A172 (cell line): ENCODE results near the gene REL. TPM values are rescaled to one million over a fixed set of nuclear protein-coding genes. Genes with fewer than 3 reads are reported as not detected.
A peak's percentile ranks its signal among the peaks of the same experiment; 100 is the strongest.
"Not testable (repeated sequence)": the region's sequence is repeated elsewhere in the genome, so short reads cannot be mapped to it uniquely, and the experiment has no call there.

Experiments
- DNase-seq: peaks from one replicate; pipeline ENCODE4 v3.0.0-alpha.2; 2015; ENCODE audit warnings: low spot score
- total RNA-seq: library from RNA; depleted of rRNA; stranded (reverse); fragments of >200 nt; shearing (Covaris generic); gene quantifications from 2 replicates; pipeline ENCODE4 v1.2.3, GENCODE V29; 2014

The REL gene
- total RNA-seq, 1 experiment from 2014 or later: 8.6 TPM

DNA sequence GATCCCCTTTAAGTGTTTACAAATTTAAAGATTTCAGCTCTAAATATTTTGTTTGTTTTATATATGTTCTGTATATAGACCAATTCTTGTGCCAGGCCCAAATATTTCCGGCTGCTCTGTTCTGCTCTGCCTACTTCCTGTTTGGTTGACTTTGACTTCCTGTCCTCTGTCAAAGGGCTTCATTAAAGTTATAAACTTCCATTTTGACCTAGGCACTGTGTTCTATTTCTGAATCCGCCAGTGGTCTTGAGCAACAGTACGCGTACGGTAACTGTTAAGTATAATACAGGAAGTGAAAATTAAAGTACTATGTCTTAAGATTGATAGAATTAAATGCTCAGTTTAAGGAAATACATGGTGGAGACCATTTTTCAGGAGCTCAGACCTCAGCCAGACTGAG lies 13.5 kb upstream of the REL start:
- no peak for DNase-seq

DNA sequence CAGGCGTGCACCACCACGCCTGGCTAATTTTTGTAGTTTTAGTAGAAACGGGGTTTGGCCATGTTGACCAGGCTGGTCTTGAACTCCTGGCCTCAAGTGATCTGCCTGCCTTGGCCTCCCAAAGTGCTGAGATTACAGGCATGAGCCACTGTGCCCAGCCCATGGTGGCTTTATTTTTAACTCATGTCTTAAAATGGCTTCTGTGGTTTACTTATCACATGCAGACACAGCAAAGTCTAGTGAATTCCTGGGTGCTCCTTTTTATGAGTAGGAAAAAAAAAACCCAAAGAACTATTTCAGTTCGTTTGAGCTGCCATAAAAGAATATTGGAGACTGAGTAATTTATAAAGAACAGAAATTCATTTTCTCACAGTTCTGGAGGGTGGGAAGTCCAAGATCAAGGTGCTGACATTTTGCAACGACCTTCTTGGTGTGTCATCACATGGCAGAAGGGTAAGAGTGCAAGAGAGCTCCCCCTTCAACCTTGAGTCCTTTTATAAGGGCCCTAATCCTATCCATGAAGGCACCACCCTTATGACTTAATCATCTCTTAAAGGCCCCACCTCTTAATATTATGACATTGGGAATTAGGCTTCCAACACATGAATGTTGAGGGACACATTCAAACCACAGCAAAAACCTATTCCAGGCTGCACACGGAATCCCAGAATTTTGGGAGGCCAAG lies 12.6 kb upstream of the REL start:
- no peak for DNase-seq

DNA sequence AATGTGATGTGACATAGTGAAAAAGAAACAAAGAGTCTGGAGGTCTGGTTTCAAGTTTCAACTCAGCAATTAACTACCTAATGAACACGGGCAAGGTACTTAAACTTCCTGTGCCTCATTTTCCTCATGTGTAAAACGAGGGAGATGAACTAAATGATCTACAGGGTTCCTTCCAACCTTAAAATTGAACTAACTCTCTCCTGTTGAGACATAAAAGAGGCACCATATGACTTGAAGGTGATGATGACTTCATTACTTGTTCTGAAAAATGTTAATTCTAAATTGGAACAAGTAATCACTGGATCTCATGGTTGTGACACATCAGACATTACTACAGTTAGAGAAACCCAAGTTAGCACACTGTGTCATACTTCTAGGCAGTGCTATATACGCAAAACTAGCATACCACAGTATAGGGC lies 8.9 kb upstream of the REL start:
- DNase-seq: no peak

DNA sequence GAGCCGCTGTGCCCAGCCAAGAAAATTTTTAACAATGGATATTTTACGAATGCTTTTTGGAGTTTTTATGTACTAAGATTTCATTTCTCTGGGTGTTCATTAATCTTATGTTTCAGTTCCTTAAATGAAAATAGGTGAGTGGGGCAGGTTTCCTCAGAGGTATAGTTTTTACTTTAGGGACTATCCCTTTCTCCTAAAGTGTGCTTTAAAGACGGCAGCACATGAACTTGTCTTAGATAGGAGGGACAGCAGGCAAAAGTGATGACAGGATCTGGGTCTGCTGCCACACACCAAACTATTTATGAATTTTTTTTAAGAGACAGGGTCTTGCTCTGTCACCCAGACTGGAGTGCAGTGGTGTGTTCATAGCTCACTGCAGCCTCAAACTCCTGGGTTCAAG lies 8.0 kb upstream of the REL start:
- no peak for DNase-seq

DNA sequence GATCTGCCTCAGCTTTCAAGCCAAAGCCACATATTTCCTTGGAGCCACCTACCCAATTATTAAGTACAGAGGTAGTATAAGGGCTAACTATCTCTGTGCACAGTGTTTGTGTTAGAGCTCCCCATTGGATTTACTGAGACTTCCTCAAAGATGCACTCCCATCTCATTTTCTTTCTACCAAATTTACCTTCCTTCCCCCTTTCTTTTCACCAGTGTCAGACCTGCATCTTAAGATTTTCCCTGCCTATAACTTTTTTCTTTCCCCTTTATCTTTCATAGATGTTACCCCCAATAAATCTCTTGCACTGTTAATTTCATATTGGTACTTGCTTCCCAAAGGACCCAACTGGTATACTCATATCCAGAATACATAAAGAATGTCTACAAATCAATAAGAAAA lies 5.9 kb upstream of the REL start:
- DNase-seq: no peak

DNA sequence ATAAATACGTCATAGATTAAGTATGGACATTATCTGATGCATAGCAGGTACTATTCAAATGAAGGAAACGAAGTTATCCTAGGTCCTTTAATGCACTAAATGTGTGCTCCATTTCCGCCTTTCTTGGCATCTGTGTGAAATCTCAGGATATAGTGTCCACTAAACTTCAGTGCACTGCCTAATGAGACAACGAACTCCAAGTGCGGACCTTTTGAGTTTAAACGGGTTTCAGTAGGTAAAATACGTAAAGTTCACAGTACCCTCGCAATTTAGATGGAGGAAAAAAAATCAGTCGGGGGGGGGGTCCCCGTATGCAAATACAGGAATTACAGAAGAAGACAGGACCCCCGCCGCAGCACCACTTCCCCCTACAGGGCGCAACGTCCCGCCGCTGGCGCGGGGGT lies 729 bp upstream of the REL start:
- DNase-seq: no peak

DNA sequence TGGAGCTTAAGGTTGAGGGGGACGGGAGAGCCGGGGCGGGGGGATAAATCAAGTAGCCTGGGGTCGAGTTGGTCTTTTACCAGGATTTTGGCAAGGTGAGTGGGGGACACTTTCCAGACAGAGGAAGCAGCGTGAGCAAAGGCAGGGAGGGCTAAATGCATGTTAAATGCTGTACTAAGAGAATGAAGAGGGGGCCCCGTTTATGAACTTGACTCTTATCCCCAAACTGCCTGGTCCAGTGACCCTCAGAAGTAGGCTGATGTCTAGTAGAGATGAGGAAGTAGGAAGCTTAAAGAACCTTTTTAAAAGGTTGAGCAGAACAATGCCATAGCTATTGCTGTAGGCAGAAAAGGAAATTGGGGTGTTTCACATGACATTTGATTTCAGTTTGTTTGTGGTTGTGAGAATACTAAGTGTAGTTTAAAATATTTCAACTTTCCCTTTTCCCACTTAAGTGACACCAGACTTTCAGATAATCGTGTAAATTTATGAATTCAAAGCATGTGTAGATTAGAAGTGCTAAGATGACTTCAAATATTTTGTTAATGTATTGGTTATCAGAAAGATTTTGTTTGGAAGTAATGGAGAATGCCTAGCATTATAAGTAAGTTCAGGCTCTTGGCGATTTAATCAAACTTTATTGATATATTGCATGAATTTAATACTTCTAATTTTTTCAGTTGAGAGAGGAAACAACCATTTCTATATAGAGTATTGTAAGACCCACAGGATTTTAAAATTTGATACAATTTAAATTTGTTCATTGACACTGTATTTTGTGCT lies 1.8 kb downstream of the REL start:
- DNase-seq: peak; percentile 23

DNA sequence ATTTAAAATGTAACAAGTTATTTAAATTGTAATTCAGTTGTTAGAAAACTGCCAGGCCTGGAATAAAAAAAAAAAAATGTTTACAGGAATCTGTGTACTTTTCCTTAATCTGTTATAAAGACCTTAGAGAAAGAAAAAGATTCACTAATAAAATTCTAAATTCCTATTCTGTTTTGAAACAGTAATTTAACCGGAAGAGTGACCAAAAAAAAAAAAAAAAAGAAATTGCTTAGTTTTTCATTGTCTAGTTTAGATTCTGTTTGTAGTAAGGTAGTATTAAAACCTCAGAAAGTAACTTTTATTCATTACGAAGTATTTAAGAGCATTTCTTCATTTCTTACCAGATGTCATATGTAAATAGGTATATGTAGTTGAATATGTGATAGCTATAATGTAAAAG lies 2.5 kb downstream of the REL start:
- DNase-seq: no peak

DNA sequence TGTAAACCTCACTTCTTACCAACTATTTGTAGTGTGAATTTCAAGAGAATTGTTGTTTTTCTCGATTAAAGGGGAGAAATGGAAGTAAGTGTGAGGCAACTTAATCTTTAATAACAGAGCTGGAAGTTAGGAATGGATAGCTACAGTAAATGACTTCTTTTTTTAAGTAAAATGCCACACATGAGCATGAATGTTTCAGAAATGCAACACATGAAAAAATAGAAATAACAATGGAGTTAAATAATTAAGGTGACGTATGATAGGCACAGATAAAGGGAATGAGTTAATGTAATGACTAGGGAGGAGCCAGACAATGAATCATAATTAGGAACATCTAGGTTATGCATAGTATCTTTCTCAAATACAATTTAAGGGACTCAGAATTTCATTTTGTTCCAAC lies 3.4 kb downstream of the REL start:
- DNase-seq: peak; percentile 37

DNA sequence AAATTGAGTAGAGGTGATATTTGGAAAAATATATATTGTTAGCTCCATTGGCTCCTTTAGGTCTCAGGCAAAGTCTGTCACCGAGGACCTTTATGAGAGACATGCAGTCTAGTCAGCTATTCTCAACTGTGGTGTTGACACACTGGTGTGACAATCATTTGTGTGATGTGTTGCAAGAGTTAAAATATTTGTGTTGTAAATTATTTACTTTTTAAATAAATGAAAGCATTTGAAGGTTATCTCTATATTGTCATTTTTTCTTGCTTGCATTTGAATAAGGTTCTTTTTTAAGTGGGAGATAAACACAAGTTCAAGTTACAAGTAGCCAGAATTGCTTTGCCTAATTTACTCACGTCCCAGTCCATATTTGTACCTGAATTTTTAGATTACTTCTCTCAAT lies 4.3 kb downstream of the REL start:
- no peak for DNase-seq

DNA sequence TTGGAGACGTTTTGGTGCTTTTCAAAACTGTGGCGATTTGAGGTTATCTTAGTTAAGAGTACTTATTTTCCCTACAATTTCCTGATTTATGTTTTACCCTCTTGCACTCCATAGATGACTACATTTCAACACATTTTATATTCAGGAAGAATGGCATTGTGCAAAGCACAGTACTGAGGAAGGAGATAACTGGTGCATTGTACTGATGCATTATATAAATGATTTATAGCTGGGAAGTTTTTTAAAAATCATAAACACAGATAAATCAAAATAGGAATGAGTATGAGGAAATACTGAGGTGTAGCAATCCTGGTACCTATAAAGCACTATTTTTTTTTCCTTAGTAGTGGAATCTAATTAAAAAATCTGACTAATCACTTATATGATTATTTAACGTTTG lies 5.6 kb downstream of the REL start:
- DNase-seq: no peak

DNA sequence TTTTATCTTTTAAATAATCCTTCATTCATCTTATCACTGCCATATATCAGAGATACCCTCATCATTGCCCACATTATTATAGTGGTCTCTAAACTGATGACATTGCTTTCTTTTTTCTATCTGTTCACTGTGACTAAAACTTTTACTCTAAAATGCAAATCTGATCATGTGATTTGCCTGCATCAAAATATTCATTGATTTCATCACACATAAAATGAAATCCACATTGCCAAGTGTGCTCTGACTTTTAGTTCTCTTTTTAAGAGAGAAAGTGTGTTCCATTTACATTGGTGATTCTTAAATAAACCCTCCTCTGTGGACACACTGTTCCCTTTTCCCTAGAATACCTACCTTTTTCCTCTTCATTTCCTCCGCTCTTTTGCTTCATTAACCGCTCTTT lies 7.5 kb downstream of the REL start:
- no peak for DNase-seq

DNA sequence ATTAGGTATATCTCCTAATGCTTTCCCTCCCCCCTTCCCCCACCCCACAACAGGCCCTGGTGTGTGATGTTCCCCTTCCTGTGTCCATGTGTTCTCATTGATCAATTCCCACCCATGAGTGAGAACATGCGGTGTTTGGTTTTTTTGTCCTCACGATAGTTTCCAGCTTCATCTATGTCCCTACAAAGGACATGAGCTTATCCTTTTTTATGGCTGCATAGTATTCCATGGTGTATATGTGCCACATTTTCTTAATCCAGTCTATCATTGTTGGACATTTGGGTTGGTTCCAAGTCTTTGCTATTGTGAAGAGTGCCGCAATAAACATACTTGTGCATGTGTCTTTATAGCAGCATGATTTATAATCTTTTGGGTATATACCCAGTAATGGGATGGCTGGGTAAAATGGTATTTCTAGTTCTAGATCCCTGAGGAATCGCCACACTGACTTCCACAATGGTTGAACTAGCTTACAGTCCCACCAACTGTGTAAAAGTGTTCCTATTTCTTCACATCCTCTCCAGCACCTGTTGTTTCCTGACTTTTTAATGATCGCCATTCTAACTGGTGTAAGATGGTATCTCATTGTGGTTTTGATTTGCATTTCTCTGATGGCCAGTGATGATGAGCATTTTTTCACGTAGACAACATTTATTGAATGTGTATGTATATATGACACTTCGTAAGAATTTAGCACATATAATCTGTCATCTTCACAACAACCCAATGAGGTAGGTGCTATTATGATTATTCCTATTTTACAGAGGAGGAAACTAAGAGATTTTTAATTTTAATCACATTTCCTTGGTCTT lies 8.4 kb downstream of the REL start:
- not testable (repeated sequence) for DNase-seq

DNA sequence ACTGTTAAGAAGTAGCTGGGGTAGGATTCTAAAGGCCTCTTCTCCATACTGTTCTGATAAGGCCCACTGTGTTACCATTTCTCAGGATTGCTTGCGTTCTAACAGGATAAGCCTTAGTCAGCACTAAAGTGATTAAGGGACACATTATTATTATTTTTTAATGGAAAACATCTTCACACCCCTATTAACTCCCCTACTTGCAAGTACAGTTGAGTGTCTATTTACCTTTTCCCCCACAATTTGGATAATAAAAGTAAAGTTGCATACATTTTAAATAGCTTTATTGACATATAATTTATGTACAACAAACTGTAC lies 9.0 kb downstream of the REL start:
- DNase-seq: no peak

DNA sequence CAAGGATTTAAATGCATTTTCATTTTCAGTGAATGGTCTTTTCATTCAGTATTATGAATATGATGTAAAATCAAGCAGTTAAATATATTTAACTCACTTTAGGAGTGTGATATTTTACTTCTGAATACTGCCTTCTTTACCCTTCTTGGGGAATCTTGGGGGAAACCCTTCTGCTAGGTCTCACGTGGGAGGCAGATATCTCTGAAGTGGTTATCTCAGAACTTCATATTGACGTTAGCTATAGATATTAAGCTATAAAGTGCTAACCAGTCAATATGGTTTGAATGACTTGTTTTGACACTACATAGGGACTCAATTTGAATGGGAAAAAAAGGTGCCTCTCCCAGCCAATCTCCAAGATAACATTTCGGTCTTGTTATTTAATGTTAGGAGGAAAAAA lies 9.8 kb downstream of the REL start:
- DNase-seq: no peak

DNA sequence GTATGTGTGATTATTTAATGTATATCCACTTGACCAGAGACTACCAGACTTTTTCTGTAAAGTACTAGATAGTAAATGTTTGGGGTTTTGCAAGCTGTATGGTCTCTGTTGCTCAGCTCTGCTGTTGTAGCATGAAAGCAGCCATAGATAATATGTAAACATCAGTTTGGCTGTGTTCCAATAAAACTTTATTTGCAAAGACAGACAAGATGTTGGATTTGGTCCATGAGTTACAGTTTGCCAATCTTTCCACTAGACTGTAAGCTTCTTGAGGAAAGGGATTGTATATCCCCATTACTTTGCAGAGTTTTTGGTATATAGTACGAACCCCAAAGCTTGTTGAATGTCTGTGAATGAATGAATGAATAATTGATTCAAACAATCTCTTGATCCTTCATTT lies 17.2 kb downstream of the REL start:
- no peak for DNase-seq

DNA sequence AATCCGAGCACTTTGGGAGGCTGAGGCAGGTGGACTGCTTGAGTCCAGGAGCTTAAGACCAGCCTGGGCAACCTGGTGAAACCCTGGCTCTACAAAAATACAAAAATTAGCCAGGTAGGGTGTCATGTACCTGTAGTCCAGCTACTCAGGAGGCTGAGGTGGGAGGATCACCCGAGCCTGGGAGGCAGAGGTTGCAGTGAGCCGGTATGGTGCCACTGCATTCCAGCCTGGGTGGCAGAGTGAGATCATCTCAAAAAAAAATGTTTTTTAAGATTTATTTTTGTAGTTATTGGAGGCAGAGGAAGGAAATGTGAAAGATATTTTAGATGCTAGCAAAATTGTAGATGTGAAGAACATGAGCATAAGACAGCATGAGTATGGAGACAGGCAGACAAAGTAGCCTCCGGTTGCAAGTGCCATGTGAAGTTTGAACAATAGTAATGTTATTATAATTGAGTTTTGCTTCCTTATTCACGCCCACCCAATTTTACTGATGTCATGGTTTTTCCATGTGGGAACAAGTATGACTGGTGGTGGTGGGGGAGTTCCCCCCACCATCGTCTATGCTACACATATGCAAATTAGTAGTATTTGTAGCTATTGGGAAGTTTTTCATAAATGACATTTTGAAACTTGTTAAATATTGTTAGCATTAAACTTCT lies 18.0 kb downstream of the REL start:
- DNase-seq: no peak

DNA sequence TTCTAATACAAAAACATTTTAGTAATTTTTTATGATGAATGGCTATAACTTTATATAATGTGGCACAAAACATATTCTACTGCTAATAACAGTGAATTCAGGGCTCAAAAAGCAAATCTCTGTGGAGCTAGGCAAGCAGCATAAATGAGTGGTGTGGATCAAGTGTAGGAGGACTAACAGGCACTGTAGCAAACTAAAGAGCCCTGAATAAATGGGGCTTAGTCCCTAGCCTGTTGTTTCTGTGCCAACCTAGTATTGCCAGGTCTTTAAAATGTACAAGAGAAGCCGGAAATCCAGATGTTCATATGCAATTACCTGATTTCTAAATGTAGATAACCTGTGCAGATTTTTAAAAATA lies 18.5 kb downstream of the REL start:
- DNase-seq: no peak

DNA sequence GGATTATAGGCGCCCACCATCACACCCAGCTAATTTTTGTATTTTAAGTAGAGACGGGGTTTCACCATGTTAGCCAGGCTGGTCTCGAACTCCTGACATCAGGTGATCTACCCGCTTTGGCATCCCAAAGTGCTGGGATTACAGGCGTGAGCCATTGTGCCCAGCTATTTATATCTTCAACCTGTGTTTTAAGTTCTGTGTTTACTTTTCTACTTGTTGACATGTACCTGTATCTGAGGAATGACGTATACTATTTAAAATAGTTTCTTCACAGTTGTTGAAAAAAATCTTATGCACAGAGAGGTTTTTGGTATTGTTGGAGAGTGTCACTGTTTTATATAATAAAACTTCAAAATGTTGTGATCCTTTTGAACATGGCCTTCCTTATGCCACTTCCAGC lies 19.9 kb downstream of the REL start:
- DNase-seq: not testable (repeated sequence)

DNA sequence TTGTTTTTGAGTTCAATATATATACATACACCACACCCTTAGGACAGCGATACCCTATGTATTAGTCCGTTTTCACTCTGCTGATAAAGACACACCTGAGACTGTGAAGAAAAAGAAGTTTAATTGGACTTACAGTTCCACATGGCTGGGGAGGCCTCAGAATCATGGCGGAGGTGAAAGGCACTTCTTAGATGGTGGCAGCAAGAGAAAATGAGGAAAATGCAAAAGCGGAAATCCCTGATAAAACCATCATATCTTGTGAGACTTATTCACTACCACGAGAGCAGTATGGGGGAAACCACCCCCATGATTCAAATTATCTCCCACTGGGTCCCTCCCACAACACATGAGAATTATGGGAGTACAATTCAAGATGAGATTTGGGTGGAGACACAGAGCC lies 24.5 kb downstream of the REL start:
- not testable (repeated sequence) for DNase-seq

DNA sequence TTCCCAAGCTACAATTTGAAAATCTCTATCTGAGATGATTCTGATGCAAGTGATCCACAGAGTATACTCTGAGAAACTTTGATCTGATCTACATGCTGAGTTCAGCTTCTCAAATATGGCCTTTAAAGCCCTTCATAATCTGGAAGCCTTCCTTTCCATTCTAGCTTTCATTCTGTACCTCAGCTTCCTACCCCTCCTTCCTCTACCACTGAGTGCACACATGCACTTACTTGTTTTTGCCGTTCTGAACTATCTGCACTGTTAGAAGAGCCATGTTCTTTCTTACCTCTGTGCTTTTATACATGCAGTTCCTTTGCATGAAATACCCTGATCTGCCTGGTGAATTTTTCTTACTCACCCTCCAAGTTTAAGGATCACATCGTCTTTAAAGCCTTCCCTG lies 25.0 kb downstream of the REL start:
- no peak for DNase-seq

DNA sequence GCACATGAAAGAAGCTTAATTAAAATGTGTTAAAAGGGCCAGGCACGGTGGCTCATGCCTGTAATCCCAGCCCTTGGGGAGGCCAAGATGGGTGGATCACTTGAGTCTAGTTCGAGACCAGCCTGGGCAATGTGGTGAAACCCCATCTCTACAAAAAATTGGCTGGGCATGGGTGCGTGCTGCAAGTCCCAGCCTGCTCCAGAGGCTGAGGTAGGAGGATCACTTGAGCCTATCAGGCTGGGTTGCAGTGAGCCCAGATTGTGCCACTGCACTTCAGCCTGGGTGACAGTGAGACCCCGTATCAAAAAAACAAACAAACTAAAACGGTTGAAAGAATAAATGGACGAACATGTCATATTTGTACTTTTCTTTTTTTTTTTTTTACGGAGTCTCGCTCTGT lies 26.0 kb downstream of the REL start:
- no peak for DNase-seq
